ENCODE measurements around the gene RREB1. TPM values are rescaled to one million over a fixed set of nuclear protein-coding genes. Genes with fewer than 3 reads are reported as not detected.

The RREB1 gene
- total RNA-seq, 1 experiment from 2014 or later, result 35.8 TPM

DNA sequence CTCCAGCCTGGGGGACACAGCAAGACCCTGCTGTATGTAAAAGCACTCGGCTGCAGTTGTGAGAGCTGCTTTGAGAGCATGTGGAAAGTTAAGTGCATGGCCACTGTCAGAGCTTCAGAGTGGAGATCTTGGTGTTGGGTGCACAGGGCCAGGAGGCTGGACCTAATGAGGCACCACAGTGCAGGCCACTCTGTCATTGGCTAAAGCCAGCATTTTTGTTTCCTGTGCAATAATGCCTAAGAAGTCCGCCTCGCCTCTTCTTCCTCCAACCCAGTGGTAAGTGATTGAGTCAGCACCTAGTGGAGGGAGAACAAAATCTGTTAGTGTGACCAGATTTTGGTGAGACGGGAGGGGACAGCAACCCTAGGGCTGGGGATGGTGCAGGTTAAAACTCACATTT is 144.6 kb downstream of the RREB1 start:
- H3T11ph ChIP-seq (ENCODE audit: low read length), result no peak overlapping the region
- no peak overlapping the region for H4K5ac ChIP-seq (ENCODE audit: insufficient read length, low read depth, low read length)
- H3K27ac ChIP-seq (ENCODE audit: insufficient read length, low read depth, low read length), result no peak overlapping the region
- no CpG with 5 or more reads among the region's 4 CpGs for WGBS (ENCODE audit: extremely low coverage, insufficient read length, low lambda C conversion rate)
- no peaks in the 10 kb centered on the region for H3K9me3 ChIP-seq (ENCODE audit: control insufficient read depth, low read depth, low read length)
- H2BK12ac ChIP-seq (ENCODE audit: insufficient read length, low read depth, low read length), result no peak overlapping the region
- Mint-ChIP-seq H3K27me3 (ENCODE audit: low read depth) (peaks cover 5% of the 10 kb centered on the region), H3K27ac (no peak overlapping the region), H3K9me3 (peaks cover 17 to 21% of the 10 kb centered on the region in 2 experiments), H3K4me1 (no peaks in the 10 kb centered on the region), H3K4me3 (no peak overlapping the region), H3K36me3 (ENCODE audit: insufficient read depth in 1 of 3, low read depth in 3 of 3) (peaks cover 9 to 30% (median 25%) of the 10 kb centered on the region in 3 experiments; a peak in 6 of 7 replicates)
- no peaks in the 10 kb centered on the region for H4K20me1 ChIP-seq (ENCODE audit: control insufficient read depth, insufficient read depth, insufficient read length)
- no peak overlapping the region for H3K18ac ChIP-seq (ENCODE audit: insufficient read length, low read depth, low read length)
- H3K9ac ChIP-seq (ENCODE audit: extremely low read depth, insufficient read length, low read length), result no peak overlapping the region
- H4K91ac ChIP-seq (ENCODE audit: insufficient read length, low read depth, low read length), result no peak overlapping the region
- no peak for DNase-seq
- H3K79me2 ChIP-seq (ENCODE audit: insufficient read depth, low read length), result no peaks in the 10 kb centered on the region
- H3K56ac ChIP-seq (ENCODE audit: insufficient read length, low read depth, low read length), result no peak overlapping the region
- no peaks in the 10 kb centered on the region for H3K23me2 ChIP-seq (ENCODE audit: insufficient read length, low read depth, low read length, poor library complexity, severe bottlenecking)
- H3K14ac ChIP-seq (ENCODE audit: insufficient read depth, low read length), result no peak overlapping the region
- TF ChIP-seq, protein P1, sequence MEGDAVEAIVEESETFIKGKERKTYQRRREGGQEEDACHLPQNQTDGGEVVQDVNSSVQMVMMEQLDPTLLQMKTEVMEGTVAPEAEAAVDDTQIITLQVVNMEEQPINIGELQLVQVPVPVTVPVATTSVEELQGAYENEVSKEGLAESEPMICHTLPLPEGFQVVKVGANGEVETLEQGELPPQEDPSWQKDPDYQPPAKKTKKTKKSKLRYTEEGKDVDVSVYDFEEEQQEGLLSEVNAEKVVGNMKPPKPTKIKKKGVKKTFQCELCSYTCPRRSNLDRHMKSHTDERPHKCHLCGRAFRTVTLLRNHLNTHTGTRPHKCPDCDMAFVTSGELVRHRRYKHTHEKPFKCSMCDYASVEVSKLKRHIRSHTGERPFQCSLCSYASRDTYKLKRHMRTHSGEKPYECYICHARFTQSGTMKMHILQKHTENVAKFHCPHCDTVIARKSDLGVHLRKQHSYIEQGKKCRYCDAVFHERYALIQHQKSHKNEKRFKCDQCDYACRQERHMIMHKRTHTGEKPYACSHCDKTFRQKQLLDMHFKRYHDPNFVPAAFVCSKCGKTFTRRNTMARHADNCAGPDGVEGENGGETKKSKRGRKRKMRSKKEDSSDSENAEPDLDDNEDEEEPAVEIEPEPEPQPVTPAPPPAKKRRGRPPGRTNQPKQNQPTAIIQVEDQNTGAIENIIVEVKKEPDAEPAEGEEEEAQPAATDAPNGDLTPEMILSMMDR (conservative IDR thresholded peaks at IDR 0.05), result no peak
- no peak overlapping the region for H2AFZ ChIP-seq (ENCODE audit: low read length)
- H3K23ac ChIP-seq (ENCODE audit: insufficient read length, low read depth, low read length), result no peak overlapping the region
- H2BK5ac ChIP-seq (ENCODE audit: insufficient read length, low read length), result no peak overlapping the region
- no peaks in the 10 kb centered on the region for H3K4me1 ChIP-seq (ENCODE audit: insufficient read depth, low read length)
- no peak overlapping the region for H2BK20ac ChIP-seq (ENCODE audit: low read depth, low read length, poor library complexity, severe bottlenecking)
- H3K4ac ChIP-seq (ENCODE audit: low read depth, low read length), result no peak overlapping the region
- no peak overlapping the region for H2AK5ac ChIP-seq (ENCODE audit: insufficient read length, low read length)
- H3K27me3 ChIP-seq (ENCODE audit: insufficient read depth, low read length), result no peaks in the 10 kb centered on the region; the same call in 1 of the 2 replicates
- H2BK120ac ChIP-seq (ENCODE audit: low read depth, low read length, poor library complexity, severe bottlenecking), result no peak overlapping the region
- no peak overlapping the region for H4K8ac ChIP-seq (replicated peaks; ENCODE audit: insufficient read length, low read depth, low read length)
- no peak overlapping the region for H3K4me2 ChIP-seq (ENCODE audit: insufficient read depth, insufficient read length, low read length)
- no peak overlapping the region for H2BK15ac ChIP-seq (ENCODE audit: low read depth, low read length)
- no peaks in the 10 kb centered on the region for H3K79me1 ChIP-seq (ENCODE audit: insufficient read depth, low read depth, low read length, poor library complexity, severe bottlenecking)

All from H9 (cell line).